HG02610 (cell line): ENCODE results near the gene SPHK2.

Source experiments
- ATAC-seq: cut with Tn5 transposase; IDR thresholded peaks from one replicate; pipeline ENCODE4 v1.9.1; 2021; ENCODE audit warnings: mild to moderate bottlenecking, moderate library complexity; ENCODE audit not compliant: unreplicated experiment

Gene SPHK2

DNA sequence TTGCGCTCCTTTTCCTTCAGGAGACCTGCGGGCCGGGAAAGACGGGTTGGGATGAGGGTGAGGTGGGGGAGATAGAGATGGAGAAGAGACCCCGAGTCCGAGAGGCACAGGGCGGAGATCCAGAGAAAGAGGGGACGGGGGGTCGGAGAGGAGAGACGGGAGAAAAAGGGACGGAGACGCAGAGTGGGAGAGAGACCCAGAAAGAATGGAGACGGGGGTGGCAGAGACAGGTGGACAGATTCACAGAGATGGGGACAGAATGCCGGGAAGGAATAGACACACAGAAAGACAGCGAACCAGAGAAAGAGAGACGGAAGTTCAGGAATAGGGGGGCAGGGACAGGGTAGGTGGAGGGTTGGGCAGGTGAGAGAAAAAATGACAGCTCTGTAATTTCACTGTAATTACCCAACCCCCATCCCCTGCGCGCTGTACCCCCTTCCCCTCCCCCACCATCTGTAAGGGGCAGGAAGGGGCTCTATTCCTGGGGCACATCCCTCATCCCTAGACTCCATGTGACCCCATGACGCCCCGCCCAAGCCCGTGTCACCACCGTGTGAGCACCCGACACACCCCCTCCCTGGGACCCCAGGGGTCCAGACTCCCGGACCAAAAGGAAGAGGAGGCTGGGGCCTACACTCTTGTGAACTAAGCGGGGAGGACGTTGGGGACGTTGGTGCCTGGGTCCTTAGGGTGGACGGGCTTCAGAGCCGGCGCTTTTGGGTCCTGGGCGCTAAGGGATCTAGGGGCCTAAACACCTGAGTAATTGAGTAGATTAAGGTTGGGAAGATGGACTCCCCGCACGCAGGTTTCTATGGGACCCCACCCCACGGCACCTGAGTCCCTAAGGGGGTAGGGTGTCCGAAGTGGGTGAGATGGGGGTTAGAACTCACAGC is 16.9 kb downstream of the SPHK2 start:
- no peak for ATAC-seq

DNA sequence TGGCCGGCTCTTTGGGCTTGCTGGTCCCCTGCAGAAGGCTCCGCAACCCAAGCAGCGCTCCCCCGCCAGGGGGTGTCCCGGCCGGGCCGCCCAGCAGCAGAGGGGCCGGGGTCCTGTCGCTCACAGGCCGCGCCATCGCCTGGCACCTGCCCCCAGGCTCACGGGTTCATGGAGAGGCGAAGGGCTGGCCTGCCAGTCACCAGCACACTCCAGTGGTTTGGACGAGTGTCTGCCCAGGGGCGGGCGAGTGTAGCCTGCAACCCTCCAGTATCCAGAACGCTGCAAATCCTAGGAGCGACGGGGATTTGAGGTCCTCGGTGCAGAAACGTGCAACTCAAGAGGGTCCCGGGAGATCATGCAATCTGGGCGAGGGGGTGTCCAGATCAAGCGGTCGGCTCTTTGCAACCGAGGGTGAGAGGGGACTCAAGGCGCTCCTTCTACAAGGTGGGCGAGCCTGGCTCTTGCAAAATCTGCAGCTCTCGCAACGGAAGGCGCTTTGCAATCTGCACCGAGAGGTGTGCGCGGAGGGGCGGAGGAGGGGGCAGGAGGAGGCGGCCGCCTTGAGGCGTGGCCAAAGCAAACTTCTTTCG is 17.6 kb downstream of the SPHK2 start, which contains the start of gene DBP:
TSS of gene DBP (minus strand) at position 521 of the 590 bp plus-strand sequence. CDS start at position 136, 385 bp downstream.
- no peak for ATAC-seq

DNA sequence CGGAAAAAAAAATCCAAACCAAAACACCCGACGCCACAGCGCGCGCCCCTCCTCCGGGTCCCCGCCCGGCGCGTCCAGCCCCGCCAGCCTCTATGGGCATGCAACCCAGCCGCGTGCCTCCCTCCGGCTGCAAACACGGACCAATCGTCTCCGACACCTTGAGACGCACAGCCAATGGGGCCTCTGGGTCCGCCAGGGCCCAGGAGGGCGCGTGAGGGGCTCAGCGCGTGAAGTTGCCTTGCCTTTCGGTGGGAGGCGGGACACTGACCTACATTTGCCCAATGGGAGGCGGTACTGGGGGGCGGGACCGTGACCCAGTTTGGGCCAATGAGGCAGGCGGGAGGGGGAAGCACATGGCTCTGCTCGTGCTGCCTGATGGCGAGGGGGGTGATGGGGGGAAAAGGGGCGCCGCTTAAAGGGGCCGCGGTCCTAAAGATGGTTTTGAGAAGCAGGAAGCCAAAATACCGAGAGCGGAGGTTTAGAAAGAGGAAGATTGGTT is 18.2 kb downstream of the SPHK2 start:
- peak; percentile 70 for ATAC-seq

DNA sequence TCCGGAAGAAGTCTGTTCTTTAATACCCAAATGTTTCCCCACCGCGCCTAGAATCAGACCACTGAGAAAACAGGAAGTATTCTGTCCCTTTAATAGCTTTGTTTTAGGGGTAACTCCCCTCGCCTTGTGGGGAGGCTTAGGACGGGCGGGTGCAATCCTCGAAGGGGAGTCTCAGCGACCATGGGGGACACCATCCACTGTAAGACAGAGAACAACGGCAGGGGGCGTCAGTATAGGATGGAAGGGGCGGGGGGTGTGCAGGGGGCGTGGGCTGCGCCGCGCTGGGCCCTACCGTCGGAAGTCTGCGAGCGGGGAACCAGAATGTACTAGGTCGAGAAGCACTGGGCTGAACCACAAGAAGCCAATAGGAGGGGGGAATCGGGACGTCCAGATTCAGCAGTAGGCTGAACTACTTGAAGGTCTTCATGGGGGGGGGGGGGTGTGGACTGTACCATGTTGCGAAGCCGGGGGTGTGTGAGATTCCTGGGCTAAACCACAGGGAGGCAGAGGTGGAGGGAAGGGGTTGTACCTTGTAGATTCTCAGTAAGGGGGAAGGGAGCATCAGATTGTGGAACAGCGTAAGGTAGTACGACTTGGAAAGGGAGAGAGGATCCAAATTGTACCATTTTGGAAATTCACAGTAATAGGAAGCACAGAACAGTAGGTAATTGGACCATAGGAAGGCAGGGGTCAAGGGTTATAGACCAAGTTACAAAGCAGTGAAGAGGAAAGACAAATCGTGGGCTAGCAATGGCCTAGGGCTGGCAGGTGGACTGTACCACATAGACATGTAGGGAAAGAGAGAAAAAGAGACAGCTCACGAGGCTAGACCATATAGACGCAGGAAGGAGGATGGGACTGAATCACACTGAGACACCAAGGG is 18.9 kb downstream of the SPHK2 start:
- peak; percentile 2 for ATAC-seq

DNA sequence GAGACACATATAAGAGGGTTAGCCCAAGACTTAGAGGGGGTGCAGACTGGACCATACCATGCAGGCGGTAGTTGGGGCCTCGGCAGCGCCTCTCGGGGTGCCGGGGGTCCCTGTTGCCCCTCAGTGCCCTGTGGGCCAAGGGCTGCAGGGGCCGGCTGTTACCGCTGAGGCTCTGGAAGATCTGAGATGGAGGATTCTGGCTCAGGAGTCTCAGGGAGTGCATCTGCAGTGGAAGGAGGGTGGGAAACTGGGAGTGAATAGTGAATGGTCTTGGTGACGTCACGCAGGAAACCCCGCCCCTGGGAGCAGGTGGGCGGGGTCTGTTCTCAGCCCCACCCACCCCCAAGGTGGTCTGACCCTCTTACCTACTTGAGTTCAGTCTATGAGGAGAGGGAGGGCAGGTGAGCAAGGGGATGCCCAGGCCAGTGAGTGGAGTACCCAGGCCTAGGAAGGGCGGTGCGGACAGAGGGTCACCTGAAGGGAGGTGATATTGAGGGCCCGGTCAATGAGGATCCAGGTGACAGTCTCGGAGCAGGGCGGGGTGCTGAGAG is 19.6 kb downstream of the SPHK2 start:
- ATAC-seq = no peak

DNA sequence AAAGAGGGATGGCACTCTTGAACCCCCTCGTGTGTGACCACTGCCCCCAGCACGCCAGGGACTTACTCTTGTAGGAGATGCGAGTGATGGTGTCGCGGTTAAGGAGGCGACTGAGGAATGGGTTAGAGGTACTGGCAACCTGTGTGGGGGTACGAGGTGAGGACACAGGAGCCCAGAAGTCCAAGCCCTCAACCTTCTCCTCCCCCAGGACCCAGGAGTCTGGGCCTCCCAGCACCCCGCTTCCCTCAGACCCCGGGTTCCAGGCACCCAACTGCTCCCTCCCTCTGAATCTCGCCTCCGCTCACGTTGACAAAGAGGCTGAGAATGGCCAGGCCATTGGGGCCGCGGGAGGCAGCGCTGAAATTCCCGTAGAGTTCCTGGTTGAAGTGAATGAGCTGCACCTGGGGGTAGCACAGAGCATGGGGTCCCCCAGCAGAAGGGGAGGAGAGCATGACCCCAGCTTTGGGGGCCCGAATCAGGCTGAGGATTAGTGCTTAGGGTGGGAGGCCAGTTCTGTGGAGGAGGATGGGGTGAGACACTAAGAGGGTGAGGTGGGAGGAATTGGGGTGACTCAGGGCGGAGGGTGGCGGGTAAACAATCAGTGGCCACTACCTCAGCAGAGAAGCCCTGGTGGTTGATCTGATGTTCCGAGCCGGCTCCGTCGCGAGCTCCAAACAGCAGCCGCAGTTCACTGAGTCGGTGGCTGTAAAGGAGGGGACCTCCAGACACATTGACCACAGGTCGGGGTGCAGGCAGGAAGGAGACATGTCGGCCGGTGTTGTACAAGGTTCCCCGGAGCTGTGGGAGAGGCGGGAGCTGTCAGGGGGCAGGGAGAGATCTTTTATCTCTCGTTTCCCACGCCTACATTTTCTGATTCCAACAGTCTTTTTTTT is 20.4 kb downstream of the SPHK2 start:
- ATAC-seq = no peak

DNA sequence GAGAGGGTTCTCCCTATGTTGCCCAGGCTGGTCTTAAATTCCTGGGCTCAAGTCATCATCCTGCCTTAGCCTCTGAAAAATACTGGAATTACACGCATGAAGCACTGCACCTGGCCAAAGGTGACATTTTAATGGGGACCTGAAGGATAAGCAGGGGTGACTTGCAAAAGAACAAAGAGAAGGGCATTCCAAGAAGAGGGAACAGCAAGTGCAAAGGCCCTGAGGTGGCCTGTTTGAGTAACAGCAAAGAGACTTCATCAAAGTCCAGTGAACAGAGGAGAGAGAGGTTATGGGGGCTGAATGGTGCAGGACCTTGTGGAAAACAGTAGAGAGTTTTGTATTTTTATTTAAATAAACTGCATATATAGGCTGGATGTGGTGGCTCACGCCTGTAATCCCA is 22.5 kb downstream of the SPHK2 start:
- ATAC-seq = no peak

DNA sequence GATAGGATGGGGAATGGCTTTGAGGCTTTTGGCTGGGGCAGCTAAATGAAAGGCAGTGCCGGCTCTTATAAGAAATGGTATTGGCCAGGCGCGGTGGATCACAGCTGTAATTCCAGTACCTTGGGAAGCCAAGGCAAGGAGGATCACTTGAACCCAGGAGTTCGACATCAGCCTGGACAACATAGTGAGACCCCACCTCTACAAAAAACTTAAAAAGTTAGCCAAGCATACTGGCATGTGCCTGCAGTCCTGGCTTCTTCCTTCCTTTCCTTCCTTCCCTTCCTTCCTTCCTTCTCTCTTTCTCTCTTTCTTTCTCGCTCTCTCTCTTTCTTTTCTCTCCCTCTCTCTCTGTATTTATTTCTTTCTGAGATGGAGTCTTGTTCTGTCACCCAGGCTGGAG is 23.6 kb downstream of the SPHK2 start:
- no peak for ATAC-seq

DNA sequence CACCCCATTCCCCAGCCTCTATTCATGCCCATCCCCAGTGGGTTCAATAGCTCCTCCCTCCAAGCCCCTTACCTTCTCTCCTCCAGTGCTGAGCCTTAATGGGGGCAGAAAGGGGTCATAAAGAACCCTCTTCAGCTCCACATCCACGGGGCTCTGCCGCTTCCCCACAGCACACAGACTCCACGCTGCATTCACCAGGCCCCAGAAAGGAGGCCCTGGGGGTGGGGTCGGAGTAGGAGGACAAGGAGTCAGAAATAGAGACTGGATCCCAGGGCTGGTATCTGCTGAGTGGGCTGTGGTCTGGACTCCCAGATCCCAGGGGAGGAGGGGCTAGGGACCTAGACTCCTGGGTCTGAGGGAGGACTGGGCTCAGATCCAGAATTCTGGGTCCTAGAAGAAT is 25.0 kb downstream of the SPHK2 start:
- ATAC-seq = no peak

DNA sequence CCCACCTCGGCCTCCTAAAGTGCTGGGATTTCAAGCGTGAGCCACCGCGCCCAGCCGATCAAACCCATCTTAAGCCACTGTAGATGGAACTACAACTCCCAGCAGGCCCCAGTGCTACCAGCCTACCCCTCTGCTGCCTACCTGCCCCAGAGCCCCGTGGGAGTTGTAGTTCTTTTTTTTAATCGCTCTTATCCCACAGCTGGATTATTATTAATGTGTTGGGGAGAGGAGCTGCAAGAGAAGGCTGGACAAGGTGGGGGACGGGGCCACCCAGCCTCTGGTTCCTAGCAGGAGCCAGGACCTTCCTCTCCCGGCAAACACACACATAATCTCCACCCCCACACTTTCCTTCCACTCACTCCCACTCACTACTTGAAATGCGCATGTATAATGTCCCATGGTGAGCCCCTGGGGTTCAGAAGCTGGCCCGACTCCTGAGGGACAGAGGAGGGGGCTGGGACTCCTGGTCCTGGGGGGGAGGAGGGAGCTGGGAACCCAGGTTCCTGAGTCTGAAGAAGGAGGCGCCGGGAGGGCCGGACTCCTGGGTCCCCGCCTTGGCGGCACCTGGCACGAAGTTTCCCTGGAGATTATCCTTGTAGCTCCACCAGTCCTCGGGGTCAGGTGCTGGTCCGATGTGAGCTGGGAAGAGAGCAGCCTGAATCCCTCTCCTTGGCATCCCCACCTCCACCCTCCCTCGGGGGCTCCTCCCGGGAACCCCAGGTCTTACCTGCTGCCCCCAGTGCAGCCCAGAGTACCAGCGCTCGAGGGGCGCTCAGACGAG is 25.7 kb downstream of the SPHK2 start:
- no peak for ATAC-seq

DNA sequence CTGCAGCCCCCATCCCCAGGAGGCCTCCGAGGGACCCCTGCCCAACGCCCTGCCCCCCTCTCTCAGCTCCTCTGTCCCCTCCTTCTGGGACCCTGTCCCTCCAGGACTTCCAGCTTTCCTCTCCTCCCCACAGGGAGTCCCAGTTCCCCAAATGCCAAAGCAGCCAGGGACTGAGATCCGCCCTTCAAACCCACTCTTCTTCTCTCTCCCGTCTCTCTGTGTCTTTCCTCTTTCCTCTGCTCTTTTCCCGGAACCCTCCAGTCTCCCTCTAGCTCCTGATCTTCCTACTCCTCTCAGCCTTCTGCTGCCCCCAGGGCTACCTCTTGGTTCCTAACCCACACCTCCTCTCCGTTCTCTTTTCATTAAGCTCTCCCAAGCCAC is 26.3 kb downstream of the SPHK2 start:
- no peak for ATAC-seq

DNA sequence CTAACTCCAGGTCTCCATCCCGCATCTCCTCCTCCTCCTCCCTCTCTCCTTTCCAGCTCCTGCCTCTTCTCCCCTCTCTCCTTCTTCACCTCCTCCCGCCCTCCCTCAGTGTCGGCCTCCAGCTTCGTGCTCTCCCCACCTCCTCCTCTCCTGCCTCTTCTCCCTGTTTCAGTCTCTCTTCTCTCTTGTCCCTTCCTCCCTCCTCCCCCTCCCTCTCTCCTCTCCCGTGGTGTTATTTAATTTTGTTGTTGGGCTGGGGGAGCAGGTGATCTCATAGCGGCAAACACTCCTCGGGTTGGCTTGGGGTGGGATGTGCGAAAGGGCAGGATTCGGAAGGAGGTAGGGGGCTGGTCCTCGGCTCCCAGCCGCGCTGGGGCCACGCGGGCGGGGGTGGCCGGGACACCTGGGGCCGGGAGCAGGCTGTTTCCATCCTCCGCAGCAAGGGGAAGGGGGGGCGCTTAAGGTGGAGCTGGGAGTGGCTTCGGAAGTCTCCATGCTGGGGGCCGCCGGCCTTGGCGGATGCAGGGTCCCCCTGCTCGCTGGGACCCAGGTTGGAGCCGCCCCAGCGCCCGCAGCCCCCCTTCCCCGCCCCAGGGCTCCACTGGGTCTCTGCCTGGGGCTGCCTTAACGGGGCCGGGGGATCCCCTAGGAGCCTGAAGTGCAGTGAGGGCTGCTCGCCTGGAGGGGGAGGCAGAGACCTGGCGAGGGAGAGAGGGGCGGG is 26.9 kb downstream of the SPHK2 start, which contains the start of gene CA11:
TSS of gene CA11 (minus strand) at position 187 of the 721 bp plus-strand sequence. CDS start 555 bp downstream, outside the sequence.
- peak; percentile 86 for ATAC-seq

DNA sequence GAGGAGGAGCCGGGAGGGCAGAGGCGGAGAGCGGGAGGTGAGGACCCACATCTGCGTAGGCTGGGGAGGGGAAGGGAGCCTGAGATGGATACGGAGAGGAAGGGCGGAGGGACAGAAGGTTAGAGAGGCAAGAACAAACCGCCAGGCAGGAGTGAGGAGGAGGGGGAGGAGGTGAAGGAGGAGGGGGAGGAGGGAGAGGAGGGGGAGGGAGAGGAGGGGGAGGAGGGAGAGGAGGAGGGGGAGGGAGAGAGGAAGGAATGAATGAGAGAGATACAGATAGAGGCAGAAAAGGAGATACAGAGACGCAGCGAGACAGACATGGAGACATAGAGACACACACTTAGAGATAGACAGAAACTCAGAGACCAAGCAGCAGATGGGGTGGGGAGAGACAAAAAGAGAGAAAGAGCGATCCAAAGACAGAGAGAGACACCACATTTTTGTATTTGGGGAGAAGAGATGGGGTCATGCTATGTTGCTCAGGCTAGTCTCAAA is 27.5 kb downstream of the SPHK2 start:
- no peak for ATAC-seq

DNA sequence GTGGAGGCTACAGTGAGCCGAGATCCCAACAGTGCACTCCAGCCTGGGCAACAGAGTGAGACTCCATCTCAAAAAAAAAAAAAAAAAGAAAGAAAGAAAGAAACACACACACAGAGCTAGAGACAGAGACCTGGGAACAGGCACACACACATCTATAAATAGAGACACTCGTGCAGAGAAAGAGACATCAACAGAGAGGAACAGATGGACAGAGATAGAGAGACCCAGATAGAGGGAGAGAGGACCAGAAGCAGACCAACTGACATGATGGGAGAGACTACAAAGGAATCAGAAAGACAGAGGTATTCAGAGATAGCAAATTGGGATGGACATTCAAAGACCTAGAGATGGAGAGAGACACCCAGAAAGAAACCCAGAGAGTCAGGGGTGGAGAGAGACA is 28.8 kb downstream of the SPHK2 start:
- no peak for ATAC-seq

DNA sequence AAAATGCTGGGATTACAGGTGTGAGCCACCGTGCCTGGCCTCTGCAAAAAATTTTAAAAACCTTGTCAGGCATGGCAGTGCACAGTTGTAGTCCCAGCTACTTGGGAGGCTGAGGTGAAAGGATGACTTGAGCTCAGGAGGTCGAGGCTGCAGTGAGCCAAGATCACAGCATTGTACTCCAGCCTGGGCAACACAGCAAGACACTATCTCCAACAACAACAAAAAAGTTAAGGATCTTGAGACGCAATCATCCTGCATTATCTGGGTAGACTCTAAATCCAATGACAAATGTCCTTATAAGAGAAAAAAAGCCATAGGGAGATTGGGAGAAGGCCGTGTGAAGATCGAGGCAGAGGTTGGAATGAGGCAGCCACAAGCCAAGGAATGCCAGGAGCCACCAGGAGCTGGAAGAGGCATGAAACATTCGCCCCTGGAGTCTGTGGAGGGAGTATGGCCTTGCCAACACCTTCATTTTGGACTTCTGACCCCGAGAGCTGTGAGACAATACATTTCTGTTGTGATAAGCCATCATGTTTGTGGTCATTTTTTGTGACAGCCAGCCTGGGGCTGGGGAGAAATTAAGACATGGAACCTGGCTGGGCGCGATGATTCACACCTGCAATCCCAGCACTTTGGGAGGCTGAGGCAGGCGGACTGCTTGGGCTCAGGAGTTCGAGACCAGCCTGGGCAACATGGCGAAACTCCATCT is 31.8 kb downstream of the SPHK2 start:
- ATAC-seq = no peak

DNA sequence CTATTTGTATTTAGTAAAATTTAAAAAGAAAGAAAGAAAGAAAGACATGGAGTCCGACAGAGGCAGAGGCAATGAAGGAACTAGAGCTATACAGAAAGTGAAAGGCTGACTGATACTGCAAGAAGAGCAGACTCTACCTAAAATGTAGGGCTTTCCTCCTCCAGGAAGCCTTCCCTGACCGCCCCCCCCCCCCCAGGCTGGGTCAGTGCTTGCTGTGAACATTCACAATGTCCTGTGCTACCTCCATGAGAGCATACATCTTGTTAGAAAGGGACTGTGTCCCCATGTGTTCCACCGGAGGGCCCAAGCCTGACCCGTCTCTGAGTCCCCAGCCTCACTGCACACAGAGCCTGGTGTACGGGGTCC is 32.4 kb downstream of the SPHK2 start:
- ATAC-seq = no peak

DNA sequence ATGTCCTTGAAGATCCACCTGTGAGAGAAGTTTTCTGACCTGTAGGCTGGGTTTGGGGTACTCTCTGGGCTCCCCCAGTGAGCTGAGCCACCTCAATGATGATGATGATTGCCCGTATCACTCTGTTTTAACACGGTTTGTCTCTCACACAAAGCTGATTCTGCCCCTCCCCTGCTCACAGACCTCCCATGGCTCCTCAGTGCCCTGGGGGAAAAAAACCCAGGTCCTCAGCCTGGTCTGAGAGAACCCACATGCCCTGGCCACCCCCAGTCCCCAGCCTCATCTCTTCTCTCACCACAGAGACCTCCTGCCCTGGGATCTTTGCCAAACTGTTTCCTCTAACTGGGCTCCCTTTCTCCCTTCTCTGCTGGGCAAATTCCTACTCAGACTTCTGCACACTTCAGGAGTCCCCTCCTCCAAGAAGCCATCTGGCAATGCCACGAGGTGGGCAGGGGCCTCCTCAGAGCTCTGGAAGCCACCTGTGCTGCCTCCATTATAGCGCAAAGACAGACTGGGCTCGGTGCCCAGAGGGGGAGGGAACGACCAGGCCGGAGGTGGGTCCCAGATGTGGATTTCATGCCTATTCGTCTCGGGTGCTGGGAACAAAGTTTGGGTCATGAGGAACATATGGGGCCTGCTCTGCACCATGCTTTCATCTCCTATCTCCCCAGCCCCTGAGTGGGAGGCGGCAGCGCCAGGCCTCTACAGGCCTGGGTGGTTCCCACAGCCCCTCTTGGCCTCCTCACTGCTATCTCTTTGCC is 35.2 kb downstream of the SPHK2 start:
- ATAC-seq = no peak
